Measurements from ENCODE around the gene CAMSAP3. TPM values are rescaled to one million over a fixed set of nuclear protein-coding genes. Genes with fewer than 3 reads are reported as not detected.

Gene CAMSAP3
- total RNA-seq, 4 donors from 2014 or later, result 0.11 to 0.42 (median 0.18) TPM

GRCh38 chr19:7655581-7655980, 59.9 kb downstream of the CAMSAP3 start:
- Histone ChIP-seq H3K4me1 (peaks cover 0 to 8% (median 6%) of the 10 kb centered on the region in 4 donors), H3K27ac (replicated peaks in 1 of 4) (no peak overlapping the region), H3K27me3 (peaks cover 0 to 31% (median 0%) of the 10 kb centered on the region in 4 donors), H3K36me3 (no peaks in the 10 kb centered on the region), H3K9me3 (no peaks in the 10 kb centered on the region), H3K4me3 (no peak overlapping the region)
- TF ChIP-seq EP300 (IDR thresholded peaks at IDR 0.05), result no peak
- TF ChIP-seq CTCF (IDR thresholded peaks at IDR 0.05), result no peak
- TF ChIP-seq POLR2AphosphoS5 (IDR thresholded peaks at IDR 0.05), result no peak
- TF ChIP-seq POLR2A (IDR thresholded peaks at IDR 0.05; ENCODE audit: low read depth), result no peak
- intact Hi-C loops (cut with DNase I), result no loop called here
- WGBS, result 68% methylated on average over 8 of the region's 8 CpGs
- DNase-seq (ENCODE audit: extremely low spot score), result no peak

- Histone ChIP-seq H3K36me3 (no peaks in the 10 kb centered on the region), H3K27me3 (peaks cover 0 to 36% (median 0%) of the 10 kb centered on the region in 4 donors), H3K4me1 (peaks cover 0 to 3% (median 3%) of the 10 kb centered on the region in 4 donors), H3K9me3 (no peaks in the 10 kb centered on the region), H3K4me3 (no peak overlapping the region), H3K27ac (replicated peaks in 1 of 4) (no peak overlapping the region)
- intact Hi-C loops (cut with DNase I), result no loop called here
- TF ChIP-seq POLR2A (IDR thresholded peaks at IDR 0.05; ENCODE audit: low read depth), result no peak
- TF ChIP-seq CTCF (IDR thresholded peaks at IDR 0.05), result no peak
- no peak for TF ChIP-seq EP300 (IDR thresholded peaks at IDR 0.05)
- no peak for TF ChIP-seq POLR2AphosphoS5 (IDR thresholded peaks at IDR 0.05)
- no peak for DNase-seq (ENCODE audit: extremely low spot score)
- 53% methylated on average over 14 of the region's 14 CpGs for whole genome bisulfite sequencing
These were observed 61.6 kb downstream of the CAMSAP3 start for GRCh38 chr19:7657131-7657751.

- peaks cover 0 to 43% (median 0%) of the 10 kb centered on the region in 4 donors for H3K27me3 ChIP-seq
- TF ChIP-seq CTCF (IDR thresholded peaks at IDR 0.05) (no peak), EP300 (IDR thresholded peaks at IDR 0.05) (no peak), POLR2AphosphoS5 (IDR thresholded peaks at IDR 0.05) (no peak), POLR2A (IDR thresholded peaks at IDR 0.05; ENCODE audit: low read depth) (no peak)
- no peak overlapping the region for H3K4me3 ChIP-seq
- no peak for DNase-seq (ENCODE audit: extremely low spot score)
- H3K9me3 ChIP-seq, result no peaks in the 10 kb centered on the region
- no peak overlapping the region for H3K27ac ChIP-seq (replicated peaks in 1 of 4)
- 32% methylated on average over 8 of the region's 9 CpGs for WGBS
- no peaks in the 10 kb centered on the region for H3K36me3 ChIP-seq
- no peaks in the 10 kb centered on the region for H3K4me1 ChIP-seq
- intact Hi-C loops (cut with DNase I), result no loop called here
These were observed 62.6 kb downstream of the CAMSAP3 start for GRCh38 chr19:7658219-7658686.

GRCh38 chr19:7661744-7662538, 66.3 kb downstream of the CAMSAP3 start:
- intact Hi-C loops (cut with DNase I), result no loop called here
- H3K4me1 ChIP-seq, result no peaks in the 10 kb centered on the region
- no peak overlapping the region for H3K4me3 ChIP-seq
- peaks cover 0 to 57% (median 0%) of the 10 kb centered on the region in 4 donors for H3K27me3 ChIP-seq
- no peaks in the 10 kb centered on the region for H3K36me3 ChIP-seq
- no peak for DNase-seq (ENCODE audit: extremely low spot score)
- 80% methylated on average over 8 of the region's 8 CpGs for WGBS
- H3K27ac ChIP-seq (replicated peaks in 1 of 4), result no peak overlapping the region
- H3K9me3 ChIP-seq, result no peaks in the 10 kb centered on the region
- TF ChIP-seq EP300 (IDR thresholded peaks at IDR 0.05) (no peak), POLR2A (IDR thresholded peaks at IDR 0.05; ENCODE audit: low read depth) (no peak)

- no peak overlapping the region for H3K27ac ChIP-seq (replicated peaks in 1 of 4)
- TF ChIP-seq POLR2AphosphoS5 (IDR thresholded peaks at IDR 0.05) (no peak), CTCF (IDR thresholded peaks at IDR 0.05) (no peak), EP300 (IDR thresholded peaks at IDR 0.05) (no peak), POLR2A (IDR thresholded peaks at IDR 0.05; ENCODE audit: low read depth) (no peak)
- no peaks in the 10 kb centered on the region for H3K9me3 ChIP-seq
- WGBS, result 80% methylated on average over 14 of the region's 14 CpGs
- peaks cover 0 to 60% (median 0%) of the 10 kb centered on the region in 4 donors for H3K27me3 ChIP-seq
- H3K4me1 ChIP-seq, result no peaks in the 10 kb centered on the region
- DNase-seq (ENCODE audit: extremely low spot score), result no peak
- intact Hi-C loops (cut with DNase I), result no loop called here
- H3K36me3 ChIP-seq, result no peaks in the 10 kb centered on the region
- H3K4me3 ChIP-seq, result no peak overlapping the region
These were observed 67.0 kb downstream of the CAMSAP3 start for GRCh38 chr19:7662657-7663056.

All from esophagus muscularis mucosa (tissue), 4 donors.